Esophagus (tissue), 2 donors: ENCODE results near the gene PPL. TPM values are rescaled to one million over a fixed set of nuclear protein-coding genes. Genes with fewer than 3 reads are reported as not detected.
"Not testable (repeated sequence)": the region's sequence is repeated elsewhere in the genome, so short reads cannot be mapped to it uniquely, and the experiment has no call there.

Experiments used
- H3K27ac ChIP-seq, 2 donors: one replicate each; pipeline ENCODE4 v1.5.1; 2013; ENCODE audit warnings: low read depth in 2 of 2, mild to moderate bottlenecking in 2 of 2, inconsistent platforms in 1 of 2, low read length in 1 of 2, moderate library complexity in 1 of 2
- H3K27me3 ChIP-seq, 2 donors: one replicate each; pipeline ENCODE4 v1.6.1; 2013; ENCODE audit warnings: low read length in 2 of 2, control low read depth in 1 of 2, mild to moderate bottlenecking in 1 of 2; ENCODE audit not compliant: insufficient read depth in 2 of 2, control insufficient read depth in 1 of 2
- H3K36me3 ChIP-seq, 2 donors: one replicate each; pipeline ENCODE4 v1.6.1; 2013; ENCODE audit warnings: low read length in 1 of 2; ENCODE audit not compliant: control insufficient read depth in 2 of 2, insufficient read depth in 2 of 2
- H3K4me1 ChIP-seq, 2 donors: one replicate each; pipeline ENCODE4 v1.6.1; 2013; ENCODE audit warnings: low read length in 1 of 2; ENCODE audit not compliant: control insufficient read depth in 2 of 2, insufficient read depth in 2 of 2
- H3K4me3 ChIP-seq, 2 donors: one replicate each; pipeline ENCODE4 v1.5.1; 2013; ENCODE audit warnings: low read length in 2 of 2, mild to moderate bottlenecking in 2 of 2, low read depth in 1 of 2, moderate library complexity in 1 of 2
- H3K9me3 ChIP-seq, 2 donors: one replicate each; pipeline ENCODE4 v1.6.1; 2013; ENCODE audit warnings: mild to moderate bottlenecking in 2 of 2, low read depth in 1 of 2, low read length in 1 of 2, moderate library complexity in 1 of 2; ENCODE audit not compliant: control insufficient read depth in 2 of 2, insufficient read depth in 1 of 2
- WGBS, 2 donors: extraction: QIAGEN DNeasy Blood & Tissue Kit; methylation state at CpG; one replicate each; pipeline ENCODE4 v1.1.7; 2013; 5-methylcytosine and 5-hydroxymethylcytosine counted together
- polyA plus RNA-seq, 2 donors: library from polyadenylated mRNA; stranded (reverse); fragments of 200-250 nt; gene quantifications; one replicate each; pipeline ENCODE4 v1.2.3, GENCODE V29; 2013
- donor health status: healthy with polysubstance abuse.
- donor health status: Bipolar disorder and iron deficiency.

PPL gene
- polyA plus RNA-seq, 2 donors: 561 to 739 TPM

GRCh38 chr16:4900750-4901149 is 36.2 kb downstream of the PPL start:
- H3K36me3 ChIP-seq: peaks cover 3 to 58% of the 10 kb centered on the region in 2 donors

GRCh38 chr16:4900036-4900435 is 36.9 kb downstream of the PPL start:
- no peaks in the 10 kb centered on the region for H3K9me3 ChIP-seq
- no peak overlapping the region for H3K4me3 ChIP-seq
- no peaks in the 10 kb centered on the region for H3K27me3 ChIP-seq
- H3K4me1 ChIP-seq: no peaks in the 10 kb centered on the region
- 59 to 61% methylated on average over 8 of the region's 8 CpGs for WGBS, 2 donors
- H3K36me3 ChIP-seq: peaks cover 8 to 65% of the 10 kb centered on the region in 2 donors
- H3K27ac ChIP-seq: no peak overlapping the region

More at GRCh38 chr16:4900750-4901149, 36.2 kb downstream of the PPL start:
- no peaks in the 10 kb centered on the region for H3K27me3 ChIP-seq
- H3K4me1 ChIP-seq: no peaks in the 10 kb centered on the region
- H3K4me3 ChIP-seq: no peak overlapping the region
- no peak overlapping the region for H3K27ac ChIP-seq
- WGBS, 2 donors: 88% methylated on average over 11 of the region's 11 CpGs
- no peaks in the 10 kb centered on the region for H3K9me3 ChIP-seq

- 83 to 91% methylated on average over 6 of the region's 6 CpGs for WGBS, 2 donors
- Histone ChIP-seq H3K4me3 (no peak overlapping the region), H3K36me3 (peaks cover 12 to 68% of the 10 kb centered on the region in 2 donors), H3K4me1 (no peaks in the 10 kb centered on the region), H3K27me3 (no peaks in the 10 kb centered on the region), H3K27ac (no peak overlapping the region), H3K9me3 (no peaks in the 10 kb centered on the region)
These were observed 37.5 kb downstream of the PPL start for GRCh38 chr16:4899474-4899846.

- peaks cover 12 to 70% of the 10 kb centered on the region in 2 donors for H3K36me3 ChIP-seq
These were observed 38.0 kb downstream of the PPL start for GRCh38 chr16:4898811-4899473.

GRCh38 chr16:4897328-4897727 is 39.6 kb downstream of the PPL start:
- H3K9me3 ChIP-seq: no peaks in the 10 kb centered on the region
- no peaks in the 10 kb centered on the region for H3K4me1 ChIP-seq
- no peak overlapping the region for H3K27ac ChIP-seq
- H3K4me3 ChIP-seq: no peak overlapping the region
- no peaks in the 10 kb centered on the region for H3K27me3 ChIP-seq
- WGBS, 2 donors: 77 to 88% methylated on average over 7 of the region's 7 CpGs
- peaks cover 23 to 73% of the 10 kb centered on the region in 2 donors for H3K36me3 ChIP-seq

More at GRCh38 chr16:4898811-4899473, 38.0 kb downstream of the PPL start:
- Histone ChIP-seq H3K27ac (no peak overlapping the region), H3K4me1 (no peaks in the 10 kb centered on the region), H3K4me3 (no peak overlapping the region), H3K27me3 (no peaks in the 10 kb centered on the region), H3K9me3 (no peaks in the 10 kb centered on the region)
- 92 to 96% methylated on average over 25 to 28 of the region's 28 CpGs for WGBS, 2 donors

GRCh38 chr16:4896761-4897160 is 40.2 kb downstream of the PPL start:
- not testable (repeated sequence) for H3K27ac ChIP-seq, H3K4me1 ChIP-seq, H3K9me3 ChIP-seq, H3K4me3 ChIP-seq, H3K27me3 ChIP-seq
- WGBS, 2 donors: 92 to 93% methylated on average over 9 of the region's 9 CpGs
- H3K36me3 ChIP-seq: peaks cover 23 to 72% of the 10 kb centered on the region in 2 donors

GRCh38 chr16:4895366-4895765 is 41.6 kb downstream of the PPL start:
- Histone ChIP-seq H3K4me3 (no peak overlapping the region), H3K36me3 (peaks cover 23 to 76% of the 10 kb centered on the region in 2 donors), H3K27ac (no peak overlapping the region), H3K27me3 (no peaks in the 10 kb centered on the region), H3K4me1 (no peaks in the 10 kb centered on the region), H3K9me3 (no peaks in the 10 kb centered on the region)
- WGBS, 2 donors: 92 to 93% methylated on average over 13 of the region's 13 CpGs

GRCh38 chr16:4894276-4895150 is 42.4 kb downstream of the PPL start:
- H3K4me1 ChIP-seq: no peaks in the 10 kb centered on the region
- no peak overlapping the region for H3K4me3 ChIP-seq
- no peak overlapping the region for H3K27ac ChIP-seq
- H3K36me3 ChIP-seq: peaks cover 28 to 79% of the 10 kb centered on the region in 2 donors
- 90 to 94% methylated on average over 22 of the region's 22 CpGs for WGBS, 2 donors
- H3K27me3 ChIP-seq: no peaks in the 10 kb centered on the region
- H3K9me3 ChIP-seq: no peaks in the 10 kb centered on the region

- H3K27ac ChIP-seq: no peak overlapping the region
- H3K36me3 ChIP-seq: peaks cover 28 to 71% of the 10 kb centered on the region in 2 donors
- no peaks in the 10 kb centered on the region for H3K4me1 ChIP-seq
- H3K9me3 ChIP-seq: no peaks in the 10 kb centered on the region
- H3K27me3 ChIP-seq: no peaks in the 10 kb centered on the region
- H3K4me3 ChIP-seq: no peak overlapping the region
- WGBS, 2 donors: 91 to 93% methylated on average over 25 to 26 of the region's 26 CpGs
These were observed 43.7 kb downstream of the PPL start for GRCh38 chr16:4893103-4893862.
